ENCODE measurements around the gene CYB561D1. TPM values are rescaled to one million over a fixed set of nuclear protein-coding genes. Genes with fewer than 3 reads are reported as not detected.

The CYB561D1 gene
- total and polyA plus RNA-seq, 4 donors: 1.3 to 2.8 (median 2.0) TPM

DNA sequence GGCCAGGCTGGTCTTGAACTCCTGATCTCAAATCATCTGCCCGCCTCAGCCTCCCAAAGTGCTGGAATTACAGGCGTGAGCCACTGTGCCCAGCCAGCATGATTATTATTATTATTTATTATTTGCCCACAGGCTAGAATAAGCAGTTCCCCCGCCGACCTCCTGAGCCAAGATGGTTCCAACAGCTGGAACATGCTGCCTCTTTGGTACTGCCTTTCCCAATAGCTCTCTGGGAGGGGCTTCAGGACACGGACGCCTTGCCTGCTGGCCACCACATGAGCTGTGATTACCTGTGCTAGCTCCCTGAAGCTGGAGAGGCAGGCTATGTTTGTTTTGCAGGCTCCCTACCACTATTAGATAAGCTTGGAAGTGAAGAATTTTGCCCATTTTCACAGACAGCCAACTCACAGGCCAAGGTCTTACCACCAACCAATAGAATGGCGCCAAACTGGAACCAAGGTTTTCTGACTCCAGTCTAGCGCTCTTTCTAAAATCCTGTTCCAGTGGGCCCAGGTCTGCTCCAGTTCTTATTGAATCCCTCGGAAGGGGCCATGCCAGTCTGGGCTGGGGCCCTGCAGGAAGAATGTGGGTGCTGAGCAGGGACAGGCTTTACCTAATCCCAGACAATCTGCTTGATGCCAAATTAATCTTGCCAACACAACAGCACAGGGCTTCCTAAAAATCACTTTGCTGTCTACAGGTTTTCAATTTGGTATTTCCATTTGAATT is 43.7 kb downstream of the CYB561D1 start:
- Histone ChIP-seq H3K4me3 (ENCODE audit: low read depth in 1 of 3, low read length in 3 of 3) (no peak overlapping the region), H3K27ac (ENCODE audit: low read depth in 1 of 2, low read length in 2 of 2) (no peak overlapping the region), H3K36me3 (ENCODE audit: control insufficient read depth in 4 of 4, insufficient read depth in 3 of 4, low read depth in 1 of 4, low read length in 3 of 4) (no peaks in the 10 kb centered on the region), H3K9me3 (ENCODE audit: control insufficient read depth in 4 of 4, low read length in 3 of 4) (no peaks in the 10 kb centered on the region), H3K9ac (ENCODE audit: low read depth in 1 of 2, low read length in 2 of 2) (no peak overlapping the region), H3K4me1 (ENCODE audit: control insufficient read depth in 4 of 4, insufficient read depth in 4 of 4, low read length in 3 of 4) (no peaks in the 10 kb centered on the region), H3K27me3 (ENCODE audit: control insufficient read depth in 4 of 4, insufficient read depth in 4 of 4, low read length in 3 of 4) (no peaks in the 10 kb centered on the region)
- DNase-seq (ENCODE audit: low spot score): no peak
- no peak for TF ChIP-seq HNF4A (conservative IDR thresholded peaks at IDR 0.05)
- TF ChIP-seq, protein P1, sequence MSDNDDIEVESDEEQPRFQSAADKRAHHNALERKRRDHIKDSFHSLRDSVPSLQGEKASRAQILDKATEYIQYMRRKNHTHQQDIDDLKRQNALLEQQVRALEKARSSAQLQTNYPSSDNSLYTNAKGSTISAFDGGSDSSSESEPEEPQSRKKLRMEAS (IDR thresholded peaks at IDR 0.05): no peak
- TF ChIP-seq GABPA (IDR thresholded peaks at IDR 0.05 in 1 of 2, conservative IDR thresholded peaks at IDR 0.05 in 1 of 2): no peak
- TF ChIP-seq RXRA (IDR thresholded peaks at IDR 0.05): no peak
- TF ChIP-seq ATF3 (IDR thresholded peaks at IDR 0.05): no peak
- TF ChIP-seq, protein P2, sequence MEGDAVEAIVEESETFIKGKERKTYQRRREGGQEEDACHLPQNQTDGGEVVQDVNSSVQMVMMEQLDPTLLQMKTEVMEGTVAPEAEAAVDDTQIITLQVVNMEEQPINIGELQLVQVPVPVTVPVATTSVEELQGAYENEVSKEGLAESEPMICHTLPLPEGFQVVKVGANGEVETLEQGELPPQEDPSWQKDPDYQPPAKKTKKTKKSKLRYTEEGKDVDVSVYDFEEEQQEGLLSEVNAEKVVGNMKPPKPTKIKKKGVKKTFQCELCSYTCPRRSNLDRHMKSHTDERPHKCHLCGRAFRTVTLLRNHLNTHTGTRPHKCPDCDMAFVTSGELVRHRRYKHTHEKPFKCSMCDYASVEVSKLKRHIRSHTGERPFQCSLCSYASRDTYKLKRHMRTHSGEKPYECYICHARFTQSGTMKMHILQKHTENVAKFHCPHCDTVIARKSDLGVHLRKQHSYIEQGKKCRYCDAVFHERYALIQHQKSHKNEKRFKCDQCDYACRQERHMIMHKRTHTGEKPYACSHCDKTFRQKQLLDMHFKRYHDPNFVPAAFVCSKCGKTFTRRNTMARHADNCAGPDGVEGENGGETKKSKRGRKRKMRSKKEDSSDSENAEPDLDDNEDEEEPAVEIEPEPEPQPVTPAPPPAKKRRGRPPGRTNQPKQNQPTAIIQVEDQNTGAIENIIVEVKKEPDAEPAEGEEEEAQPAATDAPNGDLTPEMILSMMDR (IDR thresholded peaks at IDR 0.05; ENCODE audit: low read depth, low read length, missing input control): no peak
- no peak for TF ChIP-seq TAF1 (conservative IDR thresholded peaks at IDR 0.05)
- no peak for TF ChIP-seq JUND (IDR thresholded peaks at IDR 0.05)
- no peak for TF ChIP-seq EGR1 (IDR thresholded peaks at IDR 0.05; ENCODE audit: low read depth in 2 of 2)
- no peak for TF ChIP-seq SP1 (IDR thresholded peaks at IDR 0.05)
- TF ChIP-seq FOXA1 (IDR thresholded peaks at IDR 0.05): no peak
- no peak for TF ChIP-seq RAD21 (IDR thresholded peaks at IDR 0.05)
- WGBS: 91% methylated on average over 9 of the region's 9 CpGs

GRCh38 chr1:109538827-109539555 is 45.1 kb downstream of the CYB561D1 start:
- Histone ChIP-seq H3K27ac (ENCODE audit: low read depth in 1 of 2, low read length in 2 of 2) (no peak overlapping the region), H3K4me3 (ENCODE audit: low read depth in 1 of 3, low read length in 3 of 3) (no peak overlapping the region), H3K36me3 (ENCODE audit: control insufficient read depth in 4 of 4, insufficient read depth in 3 of 4, low read depth in 1 of 4, low read length in 3 of 4) (no peaks in the 10 kb centered on the region), H3K9ac (ENCODE audit: low read depth in 1 of 2, low read length in 2 of 2) (no peak overlapping the region), H3K27me3 (ENCODE audit: control insufficient read depth in 4 of 4, insufficient read depth in 4 of 4, low read length in 3 of 4) (no peaks in the 10 kb centered on the region), H3K9me3 (ENCODE audit: control insufficient read depth in 4 of 4, low read length in 3 of 4) (no peaks in the 10 kb centered on the region), H3K4me1 (ENCODE audit: control insufficient read depth in 4 of 4, insufficient read depth in 4 of 4, low read length in 3 of 4) (no peaks in the 10 kb centered on the region)
- 94% methylated on average over 9 of the region's 9 CpGs for WGBS
- DNase-seq (ENCODE audit: low spot score): no peak
- TF ChIP-seq JUND (IDR thresholded peaks at IDR 0.05) (no peak), TAF1 (conservative IDR thresholded peaks at IDR 0.05) (no peak), FOXA2 (IDR thresholded peaks at IDR 0.05) (no peak), GABPA (IDR thresholded peaks at IDR 0.05 in 1 of 2, conservative IDR thresholded peaks at IDR 0.05 in 1 of 2) (no peak), REST (IDR thresholded peaks at IDR 0.05) (no peak), HNF4G (IDR thresholded peaks at IDR 0.05) (no peak), RAD21 (IDR thresholded peaks at IDR 0.05) (no peak), FOXA1 (IDR thresholded peaks at IDR 0.05) (no peak), EGR1 (IDR thresholded peaks at IDR 0.05; ENCODE audit: low read depth in 2 of 2) (no peak), YY1 (IDR thresholded peaks at IDR 0.05) (no peak), HNF4A (conservative IDR thresholded peaks at IDR 0.05) (no peak), RXRA (IDR thresholded peaks at IDR 0.05) (no peak), SP1 (IDR thresholded peaks at IDR 0.05) (no peak), ATF3 (IDR thresholded peaks at IDR 0.05) (no peak), NR2F2 (IDR thresholded peaks at IDR 0.05) (no peak)
- TF ChIP-seq, protein P1 (IDR thresholded peaks at IDR 0.05): no peak
- TF ChIP-seq, protein P2 (IDR thresholded peaks at IDR 0.05; ENCODE audit: low read depth, low read length, missing input control): no peak
- TF ChIP-seq, protein P3, sequence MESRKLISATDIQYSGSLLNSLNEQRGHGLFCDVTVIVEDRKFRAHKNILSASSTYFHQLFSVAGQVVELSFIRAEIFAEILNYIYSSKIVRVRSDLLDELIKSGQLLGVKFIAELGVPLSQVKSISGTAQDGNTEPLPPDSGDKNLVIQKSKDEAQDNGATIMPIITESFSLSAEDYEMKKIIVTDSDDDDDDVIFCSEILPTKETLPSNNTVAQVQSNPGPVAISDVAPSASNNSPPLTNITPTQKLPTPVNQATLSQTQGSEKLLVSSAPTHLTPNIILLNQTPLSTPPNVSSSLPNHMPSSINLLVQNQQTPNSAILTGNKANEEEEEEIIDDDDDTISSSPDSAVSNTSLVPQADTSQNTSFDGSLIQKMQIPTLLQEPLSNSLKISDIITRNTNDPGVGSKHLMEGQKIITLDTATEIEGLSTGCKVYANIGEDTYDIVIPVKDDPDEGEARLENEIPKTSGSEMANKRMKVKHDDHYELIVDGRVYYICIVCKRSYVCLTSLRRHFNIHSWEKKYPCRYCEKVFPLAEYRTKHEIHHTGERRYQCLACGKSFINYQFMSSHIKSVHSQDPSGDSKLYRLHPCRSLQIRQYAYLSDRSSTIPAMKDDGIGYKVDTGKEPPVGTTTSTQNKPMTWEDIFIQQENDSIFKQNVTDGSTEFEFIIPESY (IDR thresholded peaks at IDR 0.05): no peak
